Astrocyte (in vitro differentiated cells and primary cell): Measurements from ENCODE around the gene SLCO3A1.

Experiments used
- EZH2 ChIP-seq: IDR thresholded peaks from 2 replicates; pipeline ENCODE4 v1.6.1; 2012; ENCODE audit warnings: mild to moderate bottlenecking, low read length, inconsistent platforms; ENCODE audit not compliant: insufficient read depth
- TF ChIP-seq, protein P1 (sequence below): IDR thresholded peaks from 2 replicates; pipeline ENCODE4 v1.5.1; 2011; ENCODE audit warnings: low read depth, mild to moderate bottlenecking, inconsistent platforms, low read length, moderate library complexity; ENCODE audit not compliant: insufficient read depth

DNA sequence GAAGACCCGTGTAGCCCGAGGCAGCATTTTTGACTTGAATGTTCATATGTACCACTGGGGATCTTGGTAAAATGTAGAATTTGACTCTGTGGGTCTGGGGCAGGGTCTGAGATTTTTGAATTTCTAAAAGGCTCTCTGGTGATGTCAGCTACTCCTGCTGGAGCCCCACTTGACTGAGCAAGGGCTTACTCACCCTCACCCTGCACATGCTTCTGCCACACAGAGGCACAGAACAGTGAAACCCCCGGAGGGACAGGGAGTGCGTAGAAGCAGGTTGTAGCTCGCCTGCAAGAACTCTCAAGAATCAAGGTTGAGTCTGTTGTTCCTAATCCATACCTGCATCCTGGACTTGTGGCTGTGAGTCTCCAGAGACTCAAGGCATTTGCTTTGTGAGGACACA is 41.1 kb downstream of the SLCO3A1 start:
- no peak for TF ChIP-seq EZH2
- TF ChIP-seq, protein P1, sequence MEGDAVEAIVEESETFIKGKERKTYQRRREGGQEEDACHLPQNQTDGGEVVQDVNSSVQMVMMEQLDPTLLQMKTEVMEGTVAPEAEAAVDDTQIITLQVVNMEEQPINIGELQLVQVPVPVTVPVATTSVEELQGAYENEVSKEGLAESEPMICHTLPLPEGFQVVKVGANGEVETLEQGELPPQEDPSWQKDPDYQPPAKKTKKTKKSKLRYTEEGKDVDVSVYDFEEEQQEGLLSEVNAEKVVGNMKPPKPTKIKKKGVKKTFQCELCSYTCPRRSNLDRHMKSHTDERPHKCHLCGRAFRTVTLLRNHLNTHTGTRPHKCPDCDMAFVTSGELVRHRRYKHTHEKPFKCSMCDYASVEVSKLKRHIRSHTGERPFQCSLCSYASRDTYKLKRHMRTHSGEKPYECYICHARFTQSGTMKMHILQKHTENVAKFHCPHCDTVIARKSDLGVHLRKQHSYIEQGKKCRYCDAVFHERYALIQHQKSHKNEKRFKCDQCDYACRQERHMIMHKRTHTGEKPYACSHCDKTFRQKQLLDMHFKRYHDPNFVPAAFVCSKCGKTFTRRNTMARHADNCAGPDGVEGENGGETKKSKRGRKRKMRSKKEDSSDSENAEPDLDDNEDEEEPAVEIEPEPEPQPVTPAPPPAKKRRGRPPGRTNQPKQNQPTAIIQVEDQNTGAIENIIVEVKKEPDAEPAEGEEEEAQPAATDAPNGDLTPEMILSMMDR = no peak
